Neural progenitor cell (in vitro differentiated cells): Measurements from ENCODE around the gene PUDP. TPM values are rescaled to one million over a fixed set of nuclear protein-coding genes. Genes with fewer than 3 reads are reported as not detected.

Experiments
- DNase-seq: peaks from one replicate; pipeline ENCODE4 v3.0.0-alpha.2; 2016; ENCODE audit warnings: low spot score
- H2AFZ ChIP-seq: fragments of 200-600 bp; sonication (generic); replicated peaks from 2 replicates; pipeline ENCODE4 v1.6.1; 2016; ENCODE audit warnings: antibody characterized with exemption
- H3F3A ChIP-seq: fragments of 200-600 bp; sonication (generic); 2 replicates; pipeline ENCODE4 v1.6.1; 2016; ENCODE audit warnings: antibody characterized with exemption, low read depth
- H3K27ac ChIP-seq: fragments of 200-600 bp; sonication (generic); 2 replicates; pipeline ENCODE4 v1.5.1; 2016; ENCODE audit warnings: mild to moderate bottlenecking
- H3K27me3 ChIP-seq: fragments of 200-600 bp; sonication (generic); 2 replicates; pipeline ENCODE4 v1.6.1; 2016; ENCODE audit warnings: mild to moderate bottlenecking, moderate library complexity
- H3K36me3 ChIP-seq: fragments of 200-600 bp; sonication (generic); 2 replicates; pipeline ENCODE4 v1.5.1; 2016
- H3K4me1 ChIP-seq: fragments of 200-600 bp; sonication (generic); 2 replicates; pipeline ENCODE4 v1.6.1; 2016; ENCODE audit warnings: mixed run types
- H3K4me2 ChIP-seq: fragments of 200-600 bp; sonication (generic); 2 replicates; pipeline ENCODE4 v1.6.1; 2016
- H3K4me3 ChIP-seq: fragments of 200-600 bp; sonication (generic); 2 replicates; pipeline ENCODE4 v1.5.1; 2016
- H3K79me2 ChIP-seq: fragments of 200-600 bp; sonication (generic); 2 replicates; pipeline ENCODE4 v1.6.1; 2016; ENCODE audit warnings: low read depth
- H3K9ac ChIP-seq: fragments of 200-600 bp; sonication (generic); 2 replicates; pipeline ENCODE4 v1.6.1; 2016
- H3K9me3 ChIP-seq: fragments of 200-600 bp; sonication (generic); 2 replicates; pipeline ENCODE4 v1.5.1; 2016; ENCODE audit warnings: low read depth
- H4K20me1 ChIP-seq: fragments of 200-600 bp; sonication (generic); 2 replicates; pipeline ENCODE4 v1.6.1; 2016; ENCODE audit warnings: low read depth
- H3K27ac Mint-ChIP-seq: 3 replicates; pipeline ENCODE4 v1.8.0; 2021; ENCODE audit warnings: mixed read lengths
- H3K27me3 Mint-ChIP-seq: 2 replicates; pipeline ENCODE4 v1.8.0; 2022; ENCODE audit warnings: low read depth, mild to moderate bottlenecking, inconsistent platforms, moderate library complexity, mixed read lengths; ENCODE audit not compliant: insufficient read depth
- H3K36me3 Mint-ChIP-seq: 3 replicates; pipeline ENCODE4 v1.8.0; 2021; ENCODE audit warnings: mixed read lengths
- H3K4me1 Mint-ChIP-seq: 3 replicates; pipeline ENCODE4 v1.8.0; 2021; ENCODE audit warnings: mixed read lengths
- H3K4me3 Mint-ChIP-seq: 3 replicates; pipeline ENCODE4 v1.8.0; 2021; ENCODE audit warnings: mild to moderate bottlenecking, moderate library complexity, mixed read lengths
- H3K9me3 Mint-ChIP-seq: 3 replicates; pipeline ENCODE4 v1.8.0; 2020; ENCODE audit warnings: mixed read lengths
- EZH2 ChIP-seq: fragments of 200-600 bp; sonication (generic); IDR thresholded peaks from 2 replicates; pipeline ENCODE4 v1.6.1; 2017; ENCODE audit warnings: antibody characterized with exemption, mild to moderate bottlenecking, moderate library complexity
- EZH2phosphoT487 ChIP-seq: fragments of 200-600 bp; sonication (generic); IDR thresholded peaks from 2 replicates; pipeline ENCODE4 v1.6.1; 2017; ENCODE audit warnings: antibody characterized with exemption
- total RNA-seq: library from RNA; depleted of rRNA; stranded (reverse); fragments of >200 nt; gene quantifications from 2 replicates; pipeline ENCODE4 v1.2.3, GENCODE V29; 2015; ENCODE audit warnings: low replicate concordance
- TF ChIP-seq, protein P1 (sequence below): fragments of 200-600 bp; sonication (generic); IDR thresholded peaks from 2 replicates; pipeline ENCODE4 v1.5.1; 2017; ENCODE audit warnings: antibody characterized with exemption, mild to moderate bottlenecking

PUDP gene
- total RNA-seq, 1 donor from 2014 or later, result 29.1 TPM

DNA sequence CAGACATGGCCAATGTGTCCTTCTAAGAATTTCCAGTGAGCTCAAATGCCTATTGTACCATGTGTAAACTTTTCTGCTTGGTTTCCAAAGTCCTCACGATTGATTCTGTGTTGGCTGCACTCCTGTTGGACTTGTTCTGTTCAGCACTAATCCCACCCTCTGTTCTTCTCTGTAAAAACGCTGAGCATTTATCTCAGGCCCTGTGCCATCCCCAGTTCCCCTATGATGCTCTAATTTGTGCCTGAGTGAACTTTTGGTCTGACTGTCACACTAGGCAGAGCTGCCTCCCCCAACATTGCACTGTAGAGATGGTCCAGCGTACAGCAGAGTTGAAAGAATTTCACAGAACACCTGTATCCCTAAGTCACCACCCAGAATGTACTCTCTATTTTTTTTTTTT lies 76.6 kb downstream of the PUDP start:
- TF ChIP-seq EZH2phosphoT487 (no peak), EZH2 (no peak)
- TF ChIP-seq, protein P1, sequence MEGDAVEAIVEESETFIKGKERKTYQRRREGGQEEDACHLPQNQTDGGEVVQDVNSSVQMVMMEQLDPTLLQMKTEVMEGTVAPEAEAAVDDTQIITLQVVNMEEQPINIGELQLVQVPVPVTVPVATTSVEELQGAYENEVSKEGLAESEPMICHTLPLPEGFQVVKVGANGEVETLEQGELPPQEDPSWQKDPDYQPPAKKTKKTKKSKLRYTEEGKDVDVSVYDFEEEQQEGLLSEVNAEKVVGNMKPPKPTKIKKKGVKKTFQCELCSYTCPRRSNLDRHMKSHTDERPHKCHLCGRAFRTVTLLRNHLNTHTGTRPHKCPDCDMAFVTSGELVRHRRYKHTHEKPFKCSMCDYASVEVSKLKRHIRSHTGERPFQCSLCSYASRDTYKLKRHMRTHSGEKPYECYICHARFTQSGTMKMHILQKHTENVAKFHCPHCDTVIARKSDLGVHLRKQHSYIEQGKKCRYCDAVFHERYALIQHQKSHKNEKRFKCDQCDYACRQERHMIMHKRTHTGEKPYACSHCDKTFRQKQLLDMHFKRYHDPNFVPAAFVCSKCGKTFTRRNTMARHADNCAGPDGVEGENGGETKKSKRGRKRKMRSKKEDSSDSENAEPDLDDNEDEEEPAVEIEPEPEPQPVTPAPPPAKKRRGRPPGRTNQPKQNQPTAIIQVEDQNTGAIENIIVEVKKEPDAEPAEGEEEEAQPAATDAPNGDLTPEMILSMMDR, result no peak
- Histone ChIP-seq H3K36me3 (no peaks in the 10 kb centered on the region), H3K9ac (no peak overlapping the region), H3K4me3 (no peak overlapping the region), H3K79me2 (no peaks in the 10 kb centered on the region), H3K4me2 (no peak overlapping the region), H3K9me3 (no peaks in the 10 kb centered on the region), H4K20me1 (no peaks in the 10 kb centered on the region), H3K27me3 (no peaks in the 10 kb centered on the region), H3K4me1 (no peaks in the 10 kb centered on the region), H3K27ac (no peak overlapping the region), H2AFZ (no peak overlapping the region), H3F3A (no peaks in the 10 kb centered on the region)
- Mint-ChIP-seq H3K9me3 (peaks cover 17% of the 10 kb centered on the region), H3K36me3 (peaks cover 47% of the 10 kb centered on the region), H3K27ac (no peak overlapping the region), H3K4me3 (no peak overlapping the region), H3K27me3 (peaks cover 2% of the 10 kb centered on the region), H3K4me1 (no peaks in the 10 kb centered on the region)
- no peak for DNase-seq

- no peaks in the 10 kb centered on the region for H3K4me1 ChIP-seq
- H3K27ac ChIP-seq, result no peak overlapping the region
- TF ChIP-seq EZH2phosphoT487, result no peak
- TF ChIP-seq, protein P1, result no peak
- no peak for TF ChIP-seq EZH2
- H3K27me3 Mint-ChIP-seq, result peaks cover 2% of the 10 kb centered on the region
- H3K27ac Mint-ChIP-seq, result peak overlapping the region; percentile 18
- no peaks in the 10 kb centered on the region for H3K79me2 ChIP-seq
- no peak overlapping the region for H3K4me2 ChIP-seq
- H3K4me3 Mint-ChIP-seq, result no peak overlapping the region
- DNase-seq, result no peak
- no peaks in the 10 kb centered on the region for H3K4me1 Mint-ChIP-seq
- H3K9me3 Mint-ChIP-seq, result peaks cover 30% of the 10 kb centered on the region
- H3K36me3 ChIP-seq, result no peaks in the 10 kb centered on the region
- H3K9ac ChIP-seq, result no peak overlapping the region
- H3K4me3 ChIP-seq, result no peak overlapping the region
- H3K27me3 ChIP-seq, result no peaks in the 10 kb centered on the region
- no peaks in the 10 kb centered on the region for H3F3A ChIP-seq
- H3K9me3 ChIP-seq, result no peaks in the 10 kb centered on the region
- H3K36me3 Mint-ChIP-seq, result peaks cover 56% of the 10 kb centered on the region
- H2AFZ ChIP-seq, result no peak overlapping the region
- no peaks in the 10 kb centered on the region for H4K20me1 ChIP-seq
Observed at GRCh38 chrX:7069556-7069955, 78.4 kb downstream of the PUDP start.

- Histone ChIP-seq H3K4me1 (no peaks in the 10 kb centered on the region), H3K9ac (no peak overlapping the region), H4K20me1 (no peaks in the 10 kb centered on the region), H2AFZ (no peak overlapping the region), H3K79me2 (no peaks in the 10 kb centered on the region), H3K4me3 (no peak overlapping the region), H3K27ac (no peak overlapping the region), H3K4me2 (no peak overlapping the region), H3K9me3 (no peaks in the 10 kb centered on the region), H3F3A (no peaks in the 10 kb centered on the region), H3K36me3 (no peaks in the 10 kb centered on the region), H3K27me3 (no peaks in the 10 kb centered on the region)
- Mint-ChIP-seq H3K4me1 (no peaks in the 10 kb centered on the region), H3K36me3 (peaks cover 56% of the 10 kb centered on the region), H3K9me3 (peaks cover 30% of the 10 kb centered on the region), H3K27ac (no peak overlapping the region), H3K27me3 (peaks cover 2% of the 10 kb centered on the region), H3K4me3 (no peak overlapping the region)
- no peak for TF ChIP-seq EZH2
- TF ChIP-seq, protein P1, result peak; percentile 47
- DNase-seq, result peak; percentile 18
Observed at GRCh38 chrX:7068939-7069367, 79.0 kb downstream of the PUDP start.
